ENCODE results near the gene PRR12. TPM values are rescaled to one million over a fixed set of nuclear protein-coding genes. Genes with fewer than 3 reads are reported as not detected.

Gene PRR12
- total RNA-seq, 1 experiment from 2014 or later, result 40.4 TPM

- Histone ChIP-seq H3K4me3 (no peak overlapping the region), H3K36me3 (ENCODE audit: low read depth) (no peaks in the 10 kb centered on the region), H3K79me2 (ENCODE audit: low read depth) (no peaks in the 10 kb centered on the region), H3K27me3 (ENCODE audit: insufficient read depth, low read depth) (no peaks in the 10 kb centered on the region), H3K4me2 (no peak overlapping the region), H3K9me3 (ENCODE audit: insufficient read depth, low read depth) (no peaks in the 10 kb centered on the region), H3K27ac (no peak overlapping the region), H4K20me1 (ENCODE audit: insufficient read depth) (no peaks in the 10 kb centered on the region), H3K4me1 (replicated peaks; ENCODE audit: insufficient read depth) (peaks cover 21% of the 10 kb centered on the region), H3K9me2 (ENCODE audit: insufficient read depth) (no peaks in the 10 kb centered on the region), H3F3A (ENCODE audit: insufficient read depth, low read depth) (peaks cover 22% of the 10 kb centered on the region), H2AFZ (no peak overlapping the region)
- ChIA-PET CTCF (no interaction called here), POLR2A (ENCODE audit: unreplicated experiment) (no interaction called here)
- BruUV-seq (replicated peaks), result no TSS peak
- no peak for DNase-seq
- TF ChIP-seq CTCF (conservative IDR thresholded peaks at IDR 0.05) (no peak), EZH2 (IDR thresholded peaks at IDR 0.05; ENCODE audit: low read depth) (no peak)
- intact Hi-C loops (cut with micrococcal nuclease; ENCODE audit: unreplicated experiment), result no loop called here
These were observed 44.7 kb downstream of the PRR12 start for GRCh38 chr19:49635530-49636232.

- Histone ChIP-seq H3K27me3 (ENCODE audit: insufficient read depth, low read depth) (no peaks in the 10 kb centered on the region), H2AFZ (no peak overlapping the region), H3K9me2 (ENCODE audit: insufficient read depth) (no peaks in the 10 kb centered on the region), H3K9me3 (ENCODE audit: insufficient read depth, low read depth) (no peaks in the 10 kb centered on the region), H3K79me2 (ENCODE audit: low read depth) (0 out of 2 replicates have a peak, but pooled peaks cover 5% of the 10 kb centered on the region), H3F3A (ENCODE audit: insufficient read depth, low read depth) (peaks cover 25% of the 10 kb centered on the region), H3K4me2 (no peak overlapping the region), H4K20me1 (ENCODE audit: insufficient read depth) (no peaks in the 10 kb centered on the region), H3K36me3 (ENCODE audit: low read depth) (no peaks in the 10 kb centered on the region), H3K27ac (no peak overlapping the region), H3K4me3 (no peak overlapping the region), H3K4me1 (replicated peaks; ENCODE audit: insufficient read depth) (peaks cover 21% of the 10 kb centered on the region)
- BruUV-seq (replicated peaks), result no TSS peak
- no peak for DNase-seq
- intact Hi-C loops (cut with micrococcal nuclease; ENCODE audit: unreplicated experiment), result no loop called here
- POLR2A ChIA-PET (ENCODE audit: unreplicated experiment), result no interaction called here
- CTCF ChIA-PET, result no interaction called here
- TF ChIP-seq CTCF (conservative IDR thresholded peaks at IDR 0.05) (no peak), EZH2 (IDR thresholded peaks at IDR 0.05; ENCODE audit: low read depth) (no peak)
These were observed 45.4 kb downstream of the PRR12 start for GRCh38 chr19:49636233-49636932.

GRCh38 chr19:49637821-49638738 lies 47.1 kb downstream of the PRR12 start:
- H3K4me1 ChIP-seq (replicated peaks; ENCODE audit: insufficient read depth), result peaks cover 25% of the 10 kb centered on the region
- no peaks in the 10 kb centered on the region for H3K9me3 ChIP-seq (ENCODE audit: insufficient read depth, low read depth)
- DNase-seq, result peak; percentile 64 to 85
- 0 out of 2 replicates have a peak overlapping the region, but pooled peaks have one; percentile 17 for H2AFZ ChIP-seq
- peak overlapping the region; percentile 24; the same call in 1 of the 2 replicates for H3K4me3 ChIP-seq
- ChIA-PET CTCF (interaction anchor here (0.6 kb wide), 1 partner anchor 57 kb away, joined by 6 read pairs; the partner anchor contains the start of gene NOSIP), POLR2A (ENCODE audit: unreplicated experiment) (interaction anchor here (0.6 to 0.7 kb wide), 3 partner anchors 26 to 646 kb away, joined by 3 to 10 read pairs (median 6); partner anchors contain the start of gene PRRG2)
- peaks cover 22% of the 10 kb centered on the region for H3F3A ChIP-seq (ENCODE audit: insufficient read depth, low read depth)
- H3K79me2 ChIP-seq (ENCODE audit: low read depth), result peaks cover 16% of the 10 kb centered on the region
- intact Hi-C loops (cut with micrococcal nuclease; ENCODE audit: unreplicated experiment), result no loop called here
- H3K27ac ChIP-seq, result 0 out of 2 replicates have a peak overlapping the region, but pooled peaks have one; percentile 8
- H3K4me2 ChIP-seq, result peak overlapping the region; percentile 71
- no TSS peak for BruUV-seq (replicated peaks)
- H3K36me3 ChIP-seq (ENCODE audit: low read depth), result no peaks in the 10 kb centered on the region
- H4K20me1 ChIP-seq (ENCODE audit: insufficient read depth), result no peaks in the 10 kb centered on the region
- TF ChIP-seq EZH2 (IDR thresholded peaks at IDR 0.05; ENCODE audit: low read depth) (no peak), CTCF (conservative IDR thresholded peaks at IDR 0.05) (no peak)
- H3K9me2 ChIP-seq (ENCODE audit: insufficient read depth), result no peaks in the 10 kb centered on the region
- H3K27me3 ChIP-seq (ENCODE audit: insufficient read depth, low read depth), result no peaks in the 10 kb centered on the region

Data from PC-9 (cell line).